H9 (cell line): ENCODE measurements around the gene FAM25A. TPM values are rescaled to one million over a fixed set of nuclear protein-coding genes. Genes with fewer than 3 reads are reported as not detected.
"Not testable (repeated sequence)": the region's sequence is repeated elsewhere in the genome, so short reads cannot be mapped to it uniquely, and the experiment has no call there.

Source experiments
- DNase-seq: peaks from one replicate; pipeline ENCODE4 v3.0.0-alpha.2; 2017
- H2AFZ ChIP-seq: one replicate; pipeline ENCODE4 v1.6.1; 2013; ENCODE audit warnings: mild to moderate bottlenecking, low read length, control low read depth, moderate library complexity
- H2AK5ac ChIP-seq: 2 replicates; pipeline ENCODE4 v1.6.1; 2013; ENCODE audit warnings: low read length, control low read depth, mixed read lengths; ENCODE audit not compliant: insufficient read length
- H2BK120ac ChIP-seq: one replicate; pipeline ENCODE4 v1.6.1; 2013; ENCODE audit warnings: low read depth, mild to moderate bottlenecking, low read length, control low read depth, inconsistent platforms; ENCODE audit not compliant: poor library complexity, severe bottlenecking
- H2BK12ac ChIP-seq: 2 replicates; pipeline ENCODE4 v1.6.1; 2013; ENCODE audit warnings: low read length, control low read depth, mixed read lengths, low read depth; ENCODE audit not compliant: insufficient read length
- H2BK15ac ChIP-seq: 2 replicates; pipeline ENCODE4 v1.6.1; 2013; ENCODE audit warnings: low read depth, low read length, control low read depth
- H2BK20ac ChIP-seq: one replicate; pipeline ENCODE4 v1.6.1; 2013; ENCODE audit warnings: low read depth, mild to moderate bottlenecking, low read length, control low read depth, inconsistent platforms; ENCODE audit not compliant: poor library complexity, severe bottlenecking
- H2BK5ac ChIP-seq: 2 replicates; pipeline ENCODE4 v1.6.1; 2013; ENCODE audit warnings: low read length, control low read depth, mixed read lengths; ENCODE audit not compliant: insufficient read length
- H3K14ac ChIP-seq: 2 replicates; pipeline ENCODE4 v1.6.1; 2013; ENCODE audit warnings: low read length, control low read depth; ENCODE audit not compliant: insufficient read depth
- H3K18ac ChIP-seq: 2 replicates; pipeline ENCODE4 v1.6.1; 2013; ENCODE audit warnings: low read depth, mild to moderate bottlenecking, mixed read lengths, low read length, control low read depth; ENCODE audit not compliant: insufficient read length
- H3K23ac ChIP-seq: 2 replicates; pipeline ENCODE4 v1.6.1; 2013; ENCODE audit warnings: low read length, control low read depth, mixed read lengths, low read depth; ENCODE audit not compliant: insufficient read length
- H3K23me2 ChIP-seq: 2 replicates; pipeline ENCODE4 v1.6.1; 2013; ENCODE audit warnings: low read depth, mild to moderate bottlenecking, mixed read lengths, low read length, control low read depth; ENCODE audit not compliant: insufficient read length, poor library complexity, severe bottlenecking
- H3K27ac ChIP-seq: 2 replicates; pipeline ENCODE4 v1.5.1; 2013; ENCODE audit warnings: low read length, control low read depth, mixed read lengths, low read depth; ENCODE audit not compliant: insufficient read length
- H3K27me3 ChIP-seq: 2 replicates; pipeline ENCODE4 v1.6.1; 2013; ENCODE audit warnings: low read length, control low read depth, inconsistent platforms; ENCODE audit not compliant: insufficient read depth
- H3K4ac ChIP-seq: 2 replicates; pipeline ENCODE4 v1.6.1; 2013; ENCODE audit warnings: low read depth, mild to moderate bottlenecking, control low read depth, inconsistent platforms, low read length, moderate library complexity
- H3K4me1 ChIP-seq: 2 replicates; pipeline ENCODE4 v1.6.1; 2013; ENCODE audit warnings: low read length, control low read depth, inconsistent platforms; ENCODE audit not compliant: insufficient read depth
- H3K4me2 ChIP-seq: 2 replicates; pipeline ENCODE4 v1.6.1; 2013; ENCODE audit warnings: low read length, control low read depth, mixed read lengths; ENCODE audit not compliant: insufficient read length, insufficient read depth
- H3K56ac ChIP-seq: 2 replicates; pipeline ENCODE4 v1.6.1; 2013; ENCODE audit warnings: low read depth, mild to moderate bottlenecking, mixed read lengths, low read length, control low read depth; ENCODE audit not compliant: insufficient read length
- H3K79me1 ChIP-seq: 2 replicates; pipeline ENCODE4 v1.6.1; 2013; ENCODE audit warnings: low read depth, mild to moderate bottlenecking, moderate library complexity, low read length, control low read depth, inconsistent platforms; ENCODE audit not compliant: insufficient read depth, poor library complexity, severe bottlenecking
- H3K79me2 ChIP-seq: 2 replicates; pipeline ENCODE4 v1.6.1; 2013; ENCODE audit warnings: low read length, control low read depth, inconsistent platforms; ENCODE audit not compliant: insufficient read depth
- H3K9ac ChIP-seq: 2 replicates; pipeline ENCODE4 v1.6.1; 2013; ENCODE audit warnings: low read length, control low read depth, mixed read lengths; ENCODE audit not compliant: insufficient read length; ENCODE audit errors: extremely low read depth
- H3K9me3 ChIP-seq: one replicate; pipeline ENCODE4 v1.6.1; 2013; ENCODE audit warnings: low read depth, low read length, inconsistent platforms; ENCODE audit not compliant: control insufficient read depth
- H3T11ph ChIP-seq: one replicate; pipeline ENCODE4 v1.6.1; 2013; ENCODE audit warnings: mild to moderate bottlenecking, low read length, control low read depth, inconsistent platforms
- H4K20me1 ChIP-seq: one replicate; pipeline ENCODE4 v1.6.1; 2013; ENCODE audit not compliant: control insufficient read depth, insufficient read length, insufficient read depth
- H4K5ac ChIP-seq: 2 replicates; pipeline ENCODE4 v1.6.1; 2013; ENCODE audit warnings: low read depth, mild to moderate bottlenecking, mixed read lengths, low read length, control low read depth; ENCODE audit not compliant: insufficient read length
- H4K8ac ChIP-seq: replicated peaks from 2 replicates; pipeline ENCODE4 v1.6.1; 2013; ENCODE audit warnings: low read length, control low read depth, mixed read lengths, low read depth; ENCODE audit not compliant: insufficient read length
- H4K91ac ChIP-seq: 2 replicates; pipeline ENCODE4 v1.6.1; 2013; ENCODE audit warnings: low read depth, mild to moderate bottlenecking, moderate library complexity, mixed read lengths, low read length, control low read depth; ENCODE audit not compliant: insufficient read length
- H3K27ac Mint-ChIP-seq, 3 experiments: 2 replicates in 2 of 3; 3 replicates in 1 of 3; pipeline ENCODE4 v1.8.0; 2020 to 2021; ENCODE audit warnings: mixed read lengths in 3 of 3, mild to moderate bottlenecking in 1 of 3, moderate library complexity in 1 of 3
- H3K27me3 Mint-ChIP-seq: 2 replicates; pipeline ENCODE4 v1.8.0; 2021; ENCODE audit warnings: low read depth, mild to moderate bottlenecking, moderate library complexity, mixed read lengths
- H3K36me3 Mint-ChIP-seq, 3 experiments: 2 replicates in 2 of 3; 3 replicates in 1 of 3; pipeline ENCODE4 v1.8.0; 2020 to 2021; ENCODE audit warnings: low read depth in 3 of 3, mixed read lengths in 3 of 3; ENCODE audit not compliant: insufficient read depth in 1 of 3
- H3K4me1 Mint-ChIP-seq, 2 experiments: 2 replicates each; pipeline ENCODE4 v1.8.0; 2020; ENCODE audit warnings: mixed read lengths in 2 of 2
- H3K4me3 Mint-ChIP-seq, 2 experiments: 2 replicates in 1 of 2; 3 replicates in 1 of 2; pipeline ENCODE4 v1.8.0; 2020 to 2021; ENCODE audit warnings: mild to moderate bottlenecking in 2 of 2, mixed read lengths in 2 of 2, moderate library complexity in 1 of 2
- H3K9me3 Mint-ChIP-seq, 2 experiments: 2 replicates in 1 of 2; 3 replicates in 1 of 2; pipeline ENCODE4 v1.8.0; 2020; ENCODE audit warnings: mild to moderate bottlenecking in 2 of 2, mixed read lengths in 2 of 2, moderate library complexity in 1 of 2
- CTCF ChIP-seq: fragments of 200-600 bp; sonication (generic); conservative IDR thresholded peaks from 3 replicates; pipeline ENCODE4 v1.8.0; 2021; ENCODE audit warnings: antibody characterized with exemption, mild to moderate bottlenecking
- WGBS: extraction: QIAGEN DNeasy Blood & Tissue Kit; methylation state at CpG from one replicate; pipeline ENCODE4 v1.1.7; 2013; ENCODE audit warnings: missing lambda C conversion rate, low lambda C conversion rate, mixed read lengths; ENCODE audit not compliant: insufficient read length; ENCODE audit errors: extremely low coverage; 5-methylcytosine and 5-hydroxymethylcytosine counted together
- total RNA-seq: library from RNA; stranded (reverse); gene quantifications from 2 replicates; pipeline ENCODE4 v1.2.1, GENCODE V29; 2021

The FAM25A gene
- total RNA-seq, 1 experiment from 2014 or later, result not detected

GRCh38 chr10:86992929-86993328 lies 27.2 kb upstream of the FAM25A start:
- no peak for TF ChIP-seq CTCF
- WGBS, result no CpG with 5 or more reads among the region's 2 CpGs

GRCh38 chr10:86999802-87000403 lies 20.2 kb upstream of the FAM25A start:
- not testable (repeated sequence) for DNase-seq, H3K79me1 ChIP-seq, H3K79me2 ChIP-seq, H3K27me3 Mint-ChIP-seq, H2BK15ac ChIP-seq, H2BK12ac ChIP-seq, H3K36me3 Mint-ChIP-seq, H3T11ph ChIP-seq, H3K9me3 Mint-ChIP-seq, H3K23ac ChIP-seq, H3K23me2 ChIP-seq, H3K4me3 Mint-ChIP-seq, H4K91ac ChIP-seq, H3K27ac Mint-ChIP-seq, H3K4me1 ChIP-seq, H2AFZ ChIP-seq, H4K5ac ChIP-seq, H3K9me3 ChIP-seq, H3K4me1 Mint-ChIP-seq, H3K27me3 ChIP-seq, H3K4ac ChIP-seq, H3K18ac ChIP-seq, H4K8ac ChIP-seq, H2AK5ac ChIP-seq, H2BK5ac ChIP-seq, H3K27ac ChIP-seq, H3K4me2 ChIP-seq, H3K56ac ChIP-seq, H3K14ac ChIP-seq, H3K9ac ChIP-seq, H4K20me1 ChIP-seq, H2BK20ac ChIP-seq, H2BK120ac ChIP-seq
- WGBS, result no CpG with 5 or more reads among the region's 6 CpGs

More at GRCh38 chr10:86992929-86993328, 27.2 kb upstream of the FAM25A start:
- Mint-ChIP-seq H3K4me1 (no peaks in the 10 kb centered on the region), H3K36me3 (no peaks in the 10 kb centered on the region), H3K4me3 (no peak overlapping the region), H3K27ac (no peak overlapping the region), H3K9me3 (no peaks in the 10 kb centered on the region), H3K27me3 (no peaks in the 10 kb centered on the region)
- H3K79me2 ChIP-seq, result no peaks in the 10 kb centered on the region
- H3K4me2 ChIP-seq, result no peak overlapping the region
- H2BK12ac ChIP-seq, result no peak overlapping the region
- H4K5ac ChIP-seq, result no peak overlapping the region
- no peak overlapping the region for H2AFZ ChIP-seq
- H3T11ph ChIP-seq, result no peak overlapping the region
- H2BK20ac ChIP-seq, result no peak overlapping the region
- no peak overlapping the region for H2BK120ac ChIP-seq
- H3K23me2 ChIP-seq, result no peaks in the 10 kb centered on the region
- no peak overlapping the region for H2BK5ac ChIP-seq
- no peaks in the 10 kb centered on the region for H3K79me1 ChIP-seq
- DNase-seq, result no peak
- no peak overlapping the region for H4K91ac ChIP-seq
- H3K9ac ChIP-seq, result no peak overlapping the region
- no peaks in the 10 kb centered on the region for H3K4me1 ChIP-seq
- H3K27ac ChIP-seq, result no peak overlapping the region
- no peak overlapping the region for H3K23ac ChIP-seq
- no peaks in the 10 kb centered on the region for H3K9me3 ChIP-seq
- H3K4ac ChIP-seq, result no peak overlapping the region
- H3K56ac ChIP-seq, result no peak overlapping the region
- H3K27me3 ChIP-seq, result no peaks in the 10 kb centered on the region
- no peak overlapping the region for H2AK5ac ChIP-seq
- no peak overlapping the region for H2BK15ac ChIP-seq
- no peaks in the 10 kb centered on the region for H4K20me1 ChIP-seq
- no peak overlapping the region for H4K8ac ChIP-seq
- no peak overlapping the region for H3K18ac ChIP-seq
- no peak overlapping the region for H3K14ac ChIP-seq
